PC-9 (cell line): ENCODE data around the gene ANKIB1.

Experiments used
- CTCF ChIP-seq: fragments of 200-600 bp; sonication (generic); conservative IDR thresholded peaks from 2 replicates; pipeline ENCODE4 v1.6.1; 2017; ENCODE audit warnings: mixed run types, antibody characterized with exemption, mild to moderate bottlenecking, moderate library complexity
- EZH2 ChIP-seq: fragments of 200-600 bp; sonication (generic); IDR thresholded peaks from 2 replicates; pipeline ENCODE4 v1.8.0; 2017; ENCODE audit warnings: antibody characterized with exemption, low read depth

GRCh38 chr7:92228742-92229141 is 17.0 kb upstream of the ANKIB1 start:
- no peak for TF ChIP-seq EZH2
- TF ChIP-seq CTCF: no peak
